ENCODE measurements around the gene UQCR10. TPM values are rescaled to one million over a fixed set of nuclear protein-coding genes. Genes with fewer than 3 reads are reported as not detected.
A peak's percentile ranks its signal among the peaks of the same experiment; 100 is the strongest.

UQCR10 gene
- total and polyA plus RNA-seq, 4 experiments from 2014 or later, result 47.6 to 332 (median 162) TPM

DNA sequence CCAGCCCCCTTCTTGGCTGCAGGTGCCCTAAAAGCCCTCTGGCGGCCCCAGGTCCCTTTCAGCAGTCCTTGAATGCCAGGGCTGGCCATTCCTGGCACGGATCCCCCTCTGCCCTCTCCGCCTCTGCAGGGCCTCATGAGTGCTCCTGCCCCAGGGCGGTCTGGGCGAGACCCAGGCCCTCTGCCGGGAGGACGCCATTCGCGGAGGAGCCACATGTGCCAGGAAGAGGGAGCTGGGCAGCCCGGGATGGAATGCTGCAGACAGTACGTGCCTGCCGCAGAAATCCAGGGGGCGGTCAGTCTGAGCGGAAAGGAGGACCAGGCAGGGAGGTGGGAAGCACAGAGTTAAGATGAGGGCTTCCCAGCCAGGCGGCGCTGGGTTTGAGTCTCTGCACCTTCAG, 44.6 kb upstream of the UQCR10 start:
- H3K36me3 ChIP-seq (ENCODE audit: insufficient read depth, low read length), result no peaks in the 10 kb centered on the region
- H3K27me3 ChIP-seq (ENCODE audit: insufficient read depth, low read length), result peaks cover 10% of the 10 kb centered on the region
- no peak overlapping the region for H3K27ac Mint-ChIP-seq
- peaks cover 0 to 6% (median 3%) of the 10 kb centered on the region in 4 donors for H3K4me1 Mint-ChIP-seq
- no peaks in the 10 kb centered on the region for H3K36me3 Mint-ChIP-seq
- H3K27me3 Mint-ChIP-seq, result peaks cover 18 to 22% of the 10 kb centered on the region in 2 donors
- H3K9me3 ChIP-seq (ENCODE audit: control insufficient read depth in 1 of 2, low read length in 2 of 2), result no peaks in the 10 kb centered on the region
- H3K4me3 Mint-ChIP-seq, result no peak overlapping the region
- ChIA-PET POLR2A (ENCODE audit: partially characterized antibody) (no interaction called here), CTCF (ENCODE audit: partially characterized antibody) (no interaction called here)
- H3K9me3 Mint-ChIP-seq, result no peaks in the 10 kb centered on the region
- no peak for DNase-seq
- intact Hi-C loops (cut with micrococcal nuclease), result no loop called here
- H3K4me3 ChIP-seq (ENCODE audit: low read length in 2 of 2), result no peak overlapping the region
- no peaks in the 10 kb centered on the region for H3K4me1 ChIP-seq (ENCODE audit: insufficient read depth, low read length)
- no peak overlapping the region for H3K27ac ChIP-seq (ENCODE audit: low read depth, low read length)

DNA sequence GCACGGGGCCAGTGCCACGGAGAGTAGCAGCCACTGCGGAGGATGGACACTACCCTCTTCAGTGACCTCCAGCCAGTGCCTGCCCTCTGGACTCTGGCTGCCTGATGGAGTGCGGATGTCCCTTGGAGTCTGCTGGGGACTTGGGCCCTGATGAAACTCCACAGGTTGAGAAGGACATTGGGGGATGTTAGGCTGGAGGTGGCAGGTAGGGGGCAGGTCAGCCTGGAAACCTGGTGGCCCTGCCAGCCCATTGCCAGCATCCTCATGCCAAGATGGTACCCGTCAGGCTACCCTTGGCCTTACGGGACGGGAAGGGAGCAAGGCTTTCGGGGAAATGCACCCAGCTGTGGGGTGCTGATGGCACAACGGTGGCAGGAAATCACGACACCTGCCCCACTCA, 43.4 kb upstream of the UQCR10 start:
- peaks cover 0 to 4% (median 1%) of the 10 kb centered on the region in 4 donors for H3K4me1 Mint-ChIP-seq
- ChIA-PET POLR2A (ENCODE audit: partially characterized antibody) (no interaction called here), CTCF (ENCODE audit: partially characterized antibody) (no interaction called here)
- no peaks in the 10 kb centered on the region for H3K9me3 Mint-ChIP-seq
- Histone ChIP-seq H3K4me3 (ENCODE audit: low read length in 2 of 2) (no peak overlapping the region), H3K27ac (ENCODE audit: low read depth, low read length) (no peak overlapping the region), H3K9me3 (ENCODE audit: control insufficient read depth in 1 of 2, low read length in 2 of 2) (no peaks in the 10 kb centered on the region), H3K27me3 (ENCODE audit: insufficient read depth, low read length) (peaks cover 8% of the 10 kb centered on the region), H3K36me3 (ENCODE audit: insufficient read depth, low read length) (no peaks in the 10 kb centered on the region), H3K4me1 (ENCODE audit: insufficient read depth, low read length) (no peaks in the 10 kb centered on the region)
- H3K4me3 Mint-ChIP-seq, result no peak overlapping the region
- intact Hi-C loops (cut with micrococcal nuclease), result no loop called here
- peak in 1 of 5 donors; percentile 28 for DNase-seq
- H3K27me3 Mint-ChIP-seq, result peaks cover 9 to 14% of the 10 kb centered on the region in 2 donors
- no peaks in the 10 kb centered on the region for H3K36me3 Mint-ChIP-seq
- H3K27ac Mint-ChIP-seq, result peak overlapping the region in 1 of 7 donors; percentile 25

DNA sequence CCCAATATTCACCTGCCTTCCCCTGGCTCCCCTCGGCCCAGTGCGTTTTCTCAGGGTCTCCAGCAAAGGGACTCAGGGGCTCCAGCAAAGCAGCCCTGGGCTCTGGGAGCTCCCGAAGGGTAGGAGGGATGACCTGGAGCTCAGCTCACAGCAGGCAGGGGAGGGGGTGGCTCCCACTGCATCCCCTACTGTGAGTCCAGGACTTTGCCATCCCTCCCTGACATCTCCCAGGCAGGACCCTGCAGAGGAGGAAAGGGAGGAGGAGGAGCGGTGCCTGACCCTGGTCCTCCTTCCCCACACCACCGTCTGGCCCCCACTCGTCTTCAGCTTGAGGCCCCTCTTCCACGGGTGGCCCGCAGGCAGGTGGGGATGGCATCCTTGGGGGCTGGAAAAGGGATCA, 42.3 kb upstream of the UQCR10 start:
- Mint-ChIP-seq H3K27me3 (peaks cover 3 to 7% of the 10 kb centered on the region in 2 donors), H3K4me1 (no peaks in the 10 kb centered on the region), H3K9me3 (no peaks in the 10 kb centered on the region), H3K4me3 (no peak overlapping the region), H3K27ac (no peak overlapping the region), H3K36me3 (peaks cover 0 to 2% of the 10 kb centered on the region in 2 donors)
- intact Hi-C loops (cut with micrococcal nuclease), result no loop called here
- POLR2A ChIA-PET (ENCODE audit: partially characterized antibody), result interaction anchor here (0.6 kb wide), 1 partner anchor 1383 kb away, joined by 3 read pairs; no protein-coding TSS in a partner anchor
- no peak overlapping the region for H3K4me3 ChIP-seq (ENCODE audit: low read length in 2 of 2)
- no peak overlapping the region for H3K27ac ChIP-seq (ENCODE audit: low read depth, low read length)
- no peaks in the 10 kb centered on the region for H3K4me1 ChIP-seq (ENCODE audit: insufficient read depth, low read length)
- no peaks in the 10 kb centered on the region for H3K27me3 ChIP-seq (ENCODE audit: insufficient read depth, low read length)
- DNase-seq, result no peak
- H3K36me3 ChIP-seq (ENCODE audit: insufficient read depth, low read length), result no peaks in the 10 kb centered on the region
- no peaks in the 10 kb centered on the region for H3K9me3 ChIP-seq (ENCODE audit: control insufficient read depth in 1 of 2, low read length in 2 of 2)
- CTCF ChIA-PET (ENCODE audit: partially characterized antibody), result interaction anchor here (1.2 kb wide), 1 partner anchor 99 kb away, joined by 3 read pairs; no protein-coding TSS in a partner anchor

DNA sequence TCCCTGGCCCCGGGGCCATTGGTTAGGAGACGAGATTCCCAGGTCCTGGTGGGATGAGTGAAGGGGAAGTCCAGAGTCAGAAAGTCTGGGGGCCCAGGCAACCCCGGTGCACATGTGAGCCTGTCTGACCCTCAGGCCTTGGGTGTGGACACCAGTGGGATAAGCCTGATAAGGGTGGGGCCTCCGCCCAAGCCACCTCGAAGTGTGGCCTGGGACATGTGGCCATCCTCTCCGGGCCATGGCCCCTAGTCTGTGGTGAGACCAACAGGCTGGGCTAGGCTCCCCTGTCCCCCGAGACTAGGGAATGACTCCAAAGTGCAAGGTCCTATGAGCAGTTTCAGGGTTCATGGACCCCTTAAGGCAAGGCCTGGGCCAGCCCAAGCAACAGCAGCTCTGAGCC, 41.1 kb upstream of the UQCR10 start:
- Mint-ChIP-seq H3K27me3 (peaks cover 3 to 7% of the 10 kb centered on the region in 2 donors), H3K36me3 (peaks cover 4 to 8% of the 10 kb centered on the region in 2 donors), H3K27ac (no peak overlapping the region), H3K4me3 (no peak overlapping the region), H3K4me1 (no peaks in the 10 kb centered on the region), H3K9me3 (no peaks in the 10 kb centered on the region)
- ChIA-PET CTCF (ENCODE audit: partially characterized antibody) (interaction anchor here (0.5 kb wide), 1 partner anchor 37 kb away, joined by 5 read pairs; no protein-coding TSS in a partner anchor), POLR2A (ENCODE audit: partially characterized antibody) (no interaction called here)
- no peaks in the 10 kb centered on the region for H3K27me3 ChIP-seq (ENCODE audit: insufficient read depth, low read length)
- DNase-seq, result peak in 1 of 5 donors; percentile 16
- no peaks in the 10 kb centered on the region for H3K4me1 ChIP-seq (ENCODE audit: insufficient read depth, low read length)
- intact Hi-C loops (cut with micrococcal nuclease), result loop anchor here (2.0 kb wide), 1 partner anchor 363 kb away; no protein-coding TSS in a partner anchor
- no peaks in the 10 kb centered on the region for H3K9me3 ChIP-seq (ENCODE audit: control insufficient read depth in 1 of 2, low read length in 2 of 2)
- no peak overlapping the region for H3K27ac ChIP-seq (ENCODE audit: low read depth, low read length)
- no peaks in the 10 kb centered on the region for H3K36me3 ChIP-seq (ENCODE audit: insufficient read depth, low read length)
- H3K4me3 ChIP-seq (ENCODE audit: low read length in 2 of 2), result no peak overlapping the region

DNA sequence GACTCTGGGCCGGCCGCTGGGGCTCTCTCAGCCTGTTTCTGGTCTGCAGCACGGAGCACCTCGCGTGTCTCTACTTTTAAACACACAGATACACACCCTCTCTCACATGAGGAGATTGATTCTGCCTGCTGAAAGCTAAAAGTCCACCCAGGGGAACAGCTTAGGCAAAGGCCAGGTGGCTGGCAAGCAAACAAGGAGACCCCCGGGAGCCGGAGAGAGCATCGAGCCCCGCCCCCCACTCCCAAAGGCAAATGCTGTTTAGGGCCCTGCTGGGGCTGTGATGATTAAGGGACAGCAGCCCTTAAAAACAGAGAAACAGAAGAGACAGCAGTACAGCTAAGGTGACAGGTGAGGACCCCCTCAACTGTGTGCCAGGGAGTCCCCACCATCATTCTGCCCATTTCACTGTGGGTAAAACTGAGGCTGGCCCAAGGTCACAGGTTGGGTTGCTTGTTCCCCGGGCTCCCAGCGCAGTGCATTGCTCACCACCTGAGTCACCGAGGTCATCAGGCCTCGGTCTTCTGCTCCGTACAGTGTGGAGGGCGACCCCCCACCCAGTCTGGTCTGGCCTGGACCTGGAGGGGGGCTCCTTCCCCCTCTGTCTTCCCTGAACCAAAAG, 40.5 kb upstream of the UQCR10 start:
- ChIA-PET CTCF (ENCODE audit: partially characterized antibody) (interaction anchor here (0.5 kb wide), 1 partner anchor 38 kb away, joined by 5 read pairs; no protein-coding TSS in a partner anchor), POLR2A (ENCODE audit: partially characterized antibody) (no interaction called here)
- Mint-ChIP-seq H3K36me3 (peaks cover 4 to 11% of the 10 kb centered on the region in 2 donors), H3K27me3 (peaks cover under 1 to 3% of the 10 kb centered on the region in 2 donors), H3K9me3 (no peaks in the 10 kb centered on the region), H3K4me1 (no peaks in the 10 kb centered on the region), H3K27ac (no peak overlapping the region), H3K4me3 (no peak overlapping the region)
- Histone ChIP-seq H3K36me3 (ENCODE audit: insufficient read depth, low read length) (no peaks in the 10 kb centered on the region), H3K9me3 (ENCODE audit: control insufficient read depth in 1 of 2, low read length in 2 of 2) (no peaks in the 10 kb centered on the region), H3K4me3 (ENCODE audit: low read length in 2 of 2) (no peak overlapping the region), H3K27ac (ENCODE audit: low read depth, low read length) (no peak overlapping the region), H3K27me3 (ENCODE audit: insufficient read depth, low read length) (no peaks in the 10 kb centered on the region), H3K4me1 (ENCODE audit: insufficient read depth, low read length) (no peaks in the 10 kb centered on the region)
- intact Hi-C loops (cut with micrococcal nuclease), result loop anchor here (2.0 kb wide), 1 partner anchor 362 kb away; no protein-coding TSS in a partner anchor
- peak in 1 of 5 donors; percentile 19 for DNase-seq

DNA sequence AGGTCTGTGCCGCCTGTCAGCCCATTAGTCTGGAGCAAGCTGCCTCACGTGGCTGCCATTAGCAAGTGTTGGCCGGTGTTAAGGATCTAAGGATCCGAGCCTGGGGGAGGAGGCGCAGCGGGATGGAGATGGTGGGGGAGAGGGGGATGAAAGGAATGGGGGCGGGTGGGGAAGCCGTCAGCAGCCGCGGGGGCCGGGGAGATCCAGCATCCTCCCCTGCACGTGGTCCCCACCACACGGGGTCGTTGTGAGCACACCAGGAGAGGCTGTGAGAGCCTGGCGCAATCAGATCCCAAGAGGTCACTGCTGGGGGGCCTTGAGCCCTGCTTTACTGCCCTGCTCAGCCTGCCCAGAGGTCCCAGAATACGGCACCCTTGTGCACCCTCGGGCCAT, 40.0 kb upstream of the UQCR10 start:
- POLR2A ChIA-PET (ENCODE audit: partially characterized antibody), result no interaction called here
- DNase-seq, result no peak
- H3K9me3 Mint-ChIP-seq, result no peaks in the 10 kb centered on the region

DNA sequence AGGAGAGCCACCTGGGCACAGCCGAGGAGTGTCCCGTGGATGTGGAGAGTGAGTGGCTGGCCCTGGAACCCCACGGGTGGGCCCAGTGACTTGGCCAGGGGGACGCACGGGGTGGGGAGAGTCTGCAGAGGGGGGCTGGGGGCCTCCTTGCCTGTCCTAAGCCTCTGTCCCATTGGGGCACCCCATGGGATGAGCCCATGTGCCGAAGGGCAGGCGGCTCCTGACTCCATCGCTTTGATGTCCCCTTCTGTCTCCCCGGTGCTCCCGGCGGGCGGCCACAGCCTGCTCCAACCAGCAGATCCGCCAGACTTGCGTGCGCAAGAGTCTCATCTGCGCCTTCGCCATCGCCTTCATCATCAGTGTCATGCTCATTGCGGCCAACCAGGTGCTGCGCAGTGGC, 38.0 kb upstream of the UQCR10 start:
- H3K27ac ChIP-seq (ENCODE audit: low read depth, low read length), result no peak overlapping the region

More for the DNA sequence above, 40.0 kb upstream of the UQCR10 start:
- no peak overlapping the region for H3K27ac ChIP-seq (ENCODE audit: low read depth, low read length)
- no peak overlapping the region for H3K27ac Mint-ChIP-seq
- no peak overlapping the region for H3K4me3 ChIP-seq (ENCODE audit: low read length in 2 of 2)
- H3K4me3 Mint-ChIP-seq, result no peak overlapping the region
- no peaks in the 10 kb centered on the region for H3K27me3 ChIP-seq (ENCODE audit: insufficient read depth, low read length)
- no peaks in the 10 kb centered on the region for H3K27me3 Mint-ChIP-seq
- H3K36me3 ChIP-seq (ENCODE audit: insufficient read depth, low read length), result no peaks in the 10 kb centered on the region
- intact Hi-C loops (cut with micrococcal nuclease), result loop anchor here (2.0 kb wide), 1 partner anchor 362 kb away; no protein-coding TSS in a partner anchor
- CTCF ChIA-PET (ENCODE audit: partially characterized antibody), result no interaction called here
- peaks cover 4 to 16% of the 10 kb centered on the region in 2 donors for H3K36me3 Mint-ChIP-seq
- H3K9me3 ChIP-seq (ENCODE audit: control insufficient read depth in 1 of 2, low read length in 2 of 2), result no peaks in the 10 kb centered on the region
- H3K4me1 Mint-ChIP-seq, result no peaks in the 10 kb centered on the region
- no peaks in the 10 kb centered on the region for H3K4me1 ChIP-seq (ENCODE audit: insufficient read depth, low read length)

More for the DNA sequence above, 38.0 kb upstream of the UQCR10 start:
- DNase-seq, result no peak
- H3K36me3 Mint-ChIP-seq, result peaks cover 4 to 21% of the 10 kb centered on the region in 2 donors
- no peaks in the 10 kb centered on the region for H3K27me3 ChIP-seq (ENCODE audit: insufficient read depth, low read length)
- no peak overlapping the region for H3K4me3 ChIP-seq (ENCODE audit: low read length in 2 of 2)
- no peak overlapping the region for H3K4me3 Mint-ChIP-seq
- H3K36me3 ChIP-seq (ENCODE audit: insufficient read depth, low read length), result no peaks in the 10 kb centered on the region
- intact Hi-C loops (cut with micrococcal nuclease), result no loop called here
- H3K27me3 Mint-ChIP-seq, result no peaks in the 10 kb centered on the region
- no peak overlapping the region for H3K27ac Mint-ChIP-seq
- ChIA-PET POLR2A (ENCODE audit: partially characterized antibody) (no interaction called here), CTCF (ENCODE audit: partially characterized antibody) (no interaction called here)
- H3K9me3 Mint-ChIP-seq, result no peaks in the 10 kb centered on the region
- no peaks in the 10 kb centered on the region for H3K4me1 Mint-ChIP-seq
- no peaks in the 10 kb centered on the region for H3K4me1 ChIP-seq (ENCODE audit: insufficient read depth, low read length)
- H3K9me3 ChIP-seq (ENCODE audit: control insufficient read depth in 1 of 2, low read length in 2 of 2), result no peaks in the 10 kb centered on the region
